Uterus (tissue), 4 donors: Measurements from ENCODE around the gene ANKDD1A. TPM values are rescaled to one million over a fixed set of nuclear protein-coding genes. Genes with fewer than 3 reads are reported as not detected.

ENCODE experiments used
- DNase-seq, 2 donors: peaks; one replicate each; pipeline ENCODE4 v3.0.0-alpha.2; 2019 to 2020
- H3K27ac ChIP-seq, 2 donors: fragments of 200-600 bp; sonication (generic); 1 replicate in 1 of 2; 2 replicates in 1 of 2; pipeline ENCODE4 v1.5.1; 2016 to 2018
- H3K27me3 ChIP-seq, 2 donors: fragments of 200-600 bp; sonication (generic); one replicate each; pipeline ENCODE4 v1.5.1; 2018 to 2019; ENCODE audit warnings: control low read depth in 1 of 2
- H3K36me3 ChIP-seq, 2 donors: fragments of 200-600 bp; sonication (generic); one replicate each; pipeline ENCODE4 v1.5.1; 2019; ENCODE audit warnings: control low read depth in 1 of 2
- H3K4me1 ChIP-seq, 2 donors: fragments of 200-600 bp; sonication (generic); one replicate each; pipeline ENCODE4 v1.5.1; 2018 to 2019; ENCODE audit warnings: control low read depth in 1 of 2
- H3K4me3 ChIP-seq, 2 donors: fragments of 200-600 bp; sonication (generic); 1 replicate in 1 of 2; 2 replicates in 1 of 2; pipeline ENCODE4 v1.5.1; 2018 to 2019; ENCODE audit warnings: mild to moderate bottlenecking in 1 of 2
- H3K9me3 ChIP-seq, 2 donors: fragments of 200-600 bp; sonication (generic); one replicate each; pipeline ENCODE4 v1.5.1; 2019; ENCODE audit warnings: control low read depth in 1 of 2
- CTCF ChIP-seq, 4 experiments: fragments of 200-600 bp in 2 of 4; fragments of 450-650 bp in 2 of 4; sonication (generic) in 2 of 4; IDR thresholded peaks; one replicate each; pipeline ENCODE4 v1.5.1; 2016 to 2019; ENCODE audit warnings: antibody characterized with exemption in 4 of 4, mild to moderate bottlenecking in 2 of 4, moderate library complexity in 1 of 4
- POLR2A ChIP-seq, 2 donors: fragments of 450-650 bp; IDR thresholded peaks; one replicate each; pipeline ENCODE4 v1.6.1; 2016; ENCODE audit warnings: antibody characterized with exemption in 2 of 2, mild to moderate bottlenecking in 1 of 2, moderate library complexity in 1 of 2
- intact Hi-C: fragments of 100-400 bp; cut with DNase I; formaldehyde crosslinking; loops from one replicate; pipeline ENCODE4 v1.15.1; 2023; ENCODE audit warnings: low total_unique reads
- total RNA-seq, 4 donors: library from RNA; depleted of rRNA in 3 of 4; stranded (reverse); fragments of >200 nt in 3 of 4; gene quantifications; one replicate each; pipeline versions ENCODE4 v1.1.0 to v1.2.4, GENCODE V29; 2014 to 2023
- donor health status: DM: yes; HTN: yes; CAD: no.

Gene ANKDD1A
- total RNA-seq, 4 donors from 2014 or later: 0.59 to 36.2 (median 17.7) TPM

- Histone ChIP-seq H3K4me1 (no peaks in the 10 kb centered on the region), H3K4me3 (no peak overlapping the region), H3K27me3 (no peaks in the 10 kb centered on the region), H3K27ac (no peak overlapping the region), H3K9me3 (no peaks in the 10 kb centered on the region), H3K36me3 (no peaks in the 10 kb centered on the region)
- TF ChIP-seq CTCF (IDR thresholded peaks at IDR 0.05) (no peak), POLR2A (IDR thresholded peaks at IDR 0.05) (no peak)
- DNase-seq: no peak
- intact Hi-C loops: no loop called here
Observed at GRCh38 chr15:64979252-64979710, 67.6 kb downstream of the ANKDD1A start.

- Histone ChIP-seq H3K27ac (peak overlapping the region in 1 of 2 donors; percentile 11), H3K36me3 (no peaks in the 10 kb centered on the region), H3K9me3 (no peaks in the 10 kb centered on the region), H3K4me1 (peaks cover 0 to 1% of the 10 kb centered on the region in 2 donors), H3K4me3 (no peak overlapping the region), H3K27me3 (no peaks in the 10 kb centered on the region)
- no peak for DNase-seq
- intact Hi-C loops: no loop called here
- TF ChIP-seq CTCF (IDR thresholded peaks at IDR 0.05) (no peak), POLR2A (IDR thresholded peaks at IDR 0.05) (no peak)
Observed at GRCh38 chr15:64981812-64982431, 70.2 kb downstream of the ANKDD1A start.

- TF ChIP-seq POLR2A (IDR thresholded peaks at IDR 0.05): no peak
- TF ChIP-seq CTCF (IDR thresholded peaks at IDR 0.05): no peak
- intact Hi-C loops: no loop called here
- H3K9me3 ChIP-seq: no peaks in the 10 kb centered on the region
- no peak for DNase-seq
- H3K4me3 ChIP-seq: no peak overlapping the region
- H3K27me3 ChIP-seq: no peaks in the 10 kb centered on the region
- H3K4me1 ChIP-seq: peaks cover 0 to 4% of the 10 kb centered on the region in 2 donors
- no peak overlapping the region for H3K27ac ChIP-seq
- no peaks in the 10 kb centered on the region for H3K36me3 ChIP-seq
Observed at GRCh38 chr15:64982472-64982871, 70.8 kb downstream of the ANKDD1A start.

GRCh38 chr15:64985366-64986033 is 73.8 kb downstream of the ANKDD1A start:
- H3K27me3 ChIP-seq: no peaks in the 10 kb centered on the region
- no peak for TF ChIP-seq CTCF (IDR thresholded peaks at IDR 0.05)
- TF ChIP-seq POLR2A (IDR thresholded peaks at IDR 0.05): no peak
- H3K27ac ChIP-seq: peak overlapping the region; percentile 43 to 46
- H3K36me3 ChIP-seq: no peaks in the 10 kb centered on the region
- no peak for DNase-seq
- H3K4me3 ChIP-seq: no peak overlapping the region
- intact Hi-C loops: no loop called here
- peaks cover 0 to 4% of the 10 kb centered on the region in 2 donors for H3K4me1 ChIP-seq
- no peaks in the 10 kb centered on the region for H3K9me3 ChIP-seq

GRCh38 chr15:64987136-64987535 is 75.4 kb downstream of the ANKDD1A start:
- intact Hi-C loops: no loop called here
- Histone ChIP-seq H3K4me1 (peaks cover 0 to 4% of the 10 kb centered on the region in 2 donors), H3K36me3 (no peaks in the 10 kb centered on the region), H3K27ac (no peak overlapping the region), H3K9me3 (no peaks in the 10 kb centered on the region), H3K4me3 (no peak overlapping the region), H3K27me3 (no peaks in the 10 kb centered on the region)
- no peak for DNase-seq
- no peak for TF ChIP-seq POLR2A (IDR thresholded peaks at IDR 0.05)
- TF ChIP-seq CTCF (IDR thresholded peaks at IDR 0.05): no peak
